Body of pancreas (tissue), 4 donors: ENCODE data around the gene PCDHA12.

ENCODE experiments used
- CTCF ChIP-seq, 7 experiments: fragments of 450-650 bp in 4 of 7; fragments of 200-600 bp in 3 of 7; sonication (generic) in 3 of 7; IDR thresholded peaks; one replicate each; pipeline ENCODE4 v1.5.1; 2016 to 2019; ENCODE audit warnings: antibody characterized with exemption in 7 of 7
- POLR2A ChIP-seq, 3 donors: fragments of 450-650 bp; IDR thresholded peaks; one replicate each; pipeline ENCODE4 v1.6.1; 2016; ENCODE audit warnings: antibody characterized with exemption in 3 of 3, mild to moderate bottlenecking in 2 of 3

GRCh38 chr5:140925806-140926442 lies 50.8 kb downstream of the PCDHA12 start, which contains the start of gene PCDHAC1:
- TF ChIP-seq POLR2A (IDR thresholded peaks at IDR 0.05) (no peak), CTCF (IDR thresholded peaks at IDR 0.05) (no peak)
